ENCODE data around the gene DGKI. TPM values are rescaled to one million over a fixed set of nuclear protein-coding genes. Genes with fewer than 3 reads are reported as not detected.

DGKI gene
- total RNA-seq, 1 experiment from 2014 or later: 0.39 TPM

DNA sequence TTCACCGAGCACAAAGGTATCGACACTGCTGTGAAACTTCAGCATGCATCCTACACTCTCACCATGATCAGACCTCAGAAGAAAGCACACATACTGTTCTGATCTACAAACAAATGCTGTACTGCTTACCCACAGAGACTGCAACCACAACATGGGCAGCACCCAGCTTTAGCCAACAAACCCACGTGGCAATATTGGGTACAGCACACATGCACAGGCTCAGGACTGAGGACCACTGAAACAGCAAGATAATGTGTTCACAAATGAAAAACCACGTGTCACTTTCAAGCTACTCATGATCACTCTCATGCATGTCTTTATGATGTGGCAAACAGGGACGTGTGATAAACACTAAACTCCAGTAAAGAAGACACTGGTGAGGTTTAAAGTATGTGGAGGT is 383.9 kb downstream of the DGKI start:
- Histone ChIP-seq H3K36me3 (ENCODE audit: insufficient read depth, low read length, poor library complexity, severe bottlenecking) (no peaks in the 10 kb centered on the region), H3K27me3 (replicated peaks; ENCODE audit: insufficient read depth, low read depth, low read length, poor library complexity) (peaks cover 4% of the 10 kb centered on the region), H3K4me1 (ENCODE audit: insufficient read depth, low read length, poor library complexity, severe bottlenecking) (no peaks in the 10 kb centered on the region), H3K27ac (ENCODE audit: low read depth, low read length, poor library complexity, severe bottlenecking) (no peak overlapping the region), H3K4me3 (ENCODE audit: low read depth, low read length, poor library complexity, severe bottlenecking) (no peak overlapping the region), H3K9me3 (ENCODE audit: low read depth, low read length, poor library complexity, severe bottlenecking) (no peaks in the 10 kb centered on the region)
- intact Hi-C loops (cut with micrococcal nuclease; ENCODE audit: unreplicated experiment): no loop called here
- ChIA-PET POLR2A (ENCODE audit: low non-redundant PET) (no interaction called here), CTCF (no interaction called here)
- no TSS peak for BruUV-seq (replicated peaks)
- no peak for DNase-seq (ENCODE audit: low spot score)
- no peak for TF ChIP-seq EZH2 (IDR thresholded peaks at IDR 0.05; ENCODE audit: borderline replicate concordance, low read depth, low read length, poor library complexity, severe bottlenecking)
- no peak for TF ChIP-seq CTCF (conservative IDR thresholded peaks at IDR 0.05; ENCODE audit: low read depth, low read length)

GRCh38 chr7:137462074-137462715 is 384.6 kb downstream of the DGKI start:
- H3K27me3 ChIP-seq (replicated peaks; ENCODE audit: insufficient read depth, low read depth, low read length, poor library complexity): peaks cover 2% of the 10 kb centered on the region
- no TSS peak for BruUV-seq (replicated peaks)
- POLR2A ChIA-PET (ENCODE audit: low non-redundant PET): no interaction called here
- H3K4me1 ChIP-seq (ENCODE audit: insufficient read depth, low read length, poor library complexity, severe bottlenecking): no peaks in the 10 kb centered on the region
- TF ChIP-seq EZH2 (IDR thresholded peaks at IDR 0.05; ENCODE audit: borderline replicate concordance, low read depth, low read length, poor library complexity, severe bottlenecking): no peak
- TF ChIP-seq CTCF (conservative IDR thresholded peaks at IDR 0.05; ENCODE audit: low read depth, low read length): no peak
- no peak overlapping the region for H3K4me3 ChIP-seq (ENCODE audit: low read depth, low read length, poor library complexity, severe bottlenecking)
- H3K36me3 ChIP-seq (ENCODE audit: insufficient read depth, low read length, poor library complexity, severe bottlenecking): no peaks in the 10 kb centered on the region
- CTCF ChIA-PET: no interaction called here
- intact Hi-C loops (cut with micrococcal nuclease; ENCODE audit: unreplicated experiment): no loop called here
- no peak for DNase-seq (ENCODE audit: low spot score)
- H3K9me3 ChIP-seq (ENCODE audit: low read depth, low read length, poor library complexity, severe bottlenecking): no peaks in the 10 kb centered on the region
- H3K27ac ChIP-seq (ENCODE audit: low read depth, low read length, poor library complexity, severe bottlenecking): no peak overlapping the region

DNA sequence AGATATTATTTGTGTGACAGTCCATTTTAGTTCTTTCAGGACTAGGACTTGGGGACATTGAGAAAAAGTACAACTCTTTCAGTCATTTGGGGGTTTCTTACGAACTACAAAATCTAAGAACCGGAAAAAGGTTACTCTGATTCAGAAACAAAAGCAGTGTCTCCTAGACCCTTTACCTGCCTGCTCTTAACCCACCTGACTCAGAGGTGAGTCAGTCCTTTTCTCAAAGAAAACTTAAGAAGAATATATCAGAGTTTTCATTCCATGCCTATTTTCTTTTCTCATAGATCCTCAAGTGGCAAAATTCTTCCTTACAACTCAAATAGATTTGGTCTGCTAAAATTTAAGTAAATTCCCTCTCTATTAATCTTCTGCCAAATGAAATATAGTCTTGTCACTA is 388.4 kb downstream of the DGKI start:
- CTCF ChIA-PET: no interaction called here
- intact Hi-C loops (cut with micrococcal nuclease; ENCODE audit: unreplicated experiment): loop anchor here (10.0 kb wide), 1 partner anchor 584 kb away; no protein-coding TSS in a partner anchor

More for the DNA sequence above, 388.4 kb downstream of the DGKI start:
- Histone ChIP-seq H3K36me3 (ENCODE audit: insufficient read depth, low read length, poor library complexity, severe bottlenecking) (no peaks in the 10 kb centered on the region), H3K27ac (ENCODE audit: low read depth, low read length, poor library complexity, severe bottlenecking) (no peak overlapping the region), H3K4me1 (ENCODE audit: insufficient read depth, low read length, poor library complexity, severe bottlenecking) (no peaks in the 10 kb centered on the region), H3K27me3 (replicated peaks; ENCODE audit: insufficient read depth, low read depth, low read length, poor library complexity) (no peaks in the 10 kb centered on the region), H3K9me3 (ENCODE audit: low read depth, low read length, poor library complexity, severe bottlenecking) (no peaks in the 10 kb centered on the region), H3K4me3 (ENCODE audit: low read depth, low read length, poor library complexity, severe bottlenecking) (no peak overlapping the region)
- POLR2A ChIA-PET (ENCODE audit: low non-redundant PET): no interaction called here
- DNase-seq (ENCODE audit: low spot score): no peak
- no peak for TF ChIP-seq CTCF (conservative IDR thresholded peaks at IDR 0.05; ENCODE audit: low read depth, low read length)
- TF ChIP-seq EZH2 (IDR thresholded peaks at IDR 0.05; ENCODE audit: borderline replicate concordance, low read depth, low read length, poor library complexity, severe bottlenecking): no peak
- no TSS peak for BruUV-seq (replicated peaks)
